ENCODE data around the gene SDCCAG8.

DNA sequence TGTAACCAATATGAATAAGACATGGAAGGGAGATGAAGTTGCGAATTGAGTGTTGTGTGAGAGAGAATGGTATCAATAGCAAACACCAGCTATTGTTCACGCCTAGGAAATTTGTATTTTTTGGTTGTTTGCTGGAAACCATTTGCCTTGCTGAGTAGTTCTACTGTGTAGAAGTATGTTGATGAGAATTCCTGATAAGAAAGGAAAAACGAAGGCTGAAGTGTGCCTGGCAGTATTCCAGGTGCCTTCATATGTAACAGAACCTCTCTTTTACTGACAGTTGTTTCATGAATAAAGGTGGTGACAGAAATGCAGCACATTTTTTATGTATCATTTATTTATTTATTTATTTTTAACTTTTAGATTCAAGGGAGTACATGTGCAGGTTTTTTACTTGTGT lies 79.5 kb downstream of the SDCCAG8 start:
- TF ChIP-seq, protein P1, sequence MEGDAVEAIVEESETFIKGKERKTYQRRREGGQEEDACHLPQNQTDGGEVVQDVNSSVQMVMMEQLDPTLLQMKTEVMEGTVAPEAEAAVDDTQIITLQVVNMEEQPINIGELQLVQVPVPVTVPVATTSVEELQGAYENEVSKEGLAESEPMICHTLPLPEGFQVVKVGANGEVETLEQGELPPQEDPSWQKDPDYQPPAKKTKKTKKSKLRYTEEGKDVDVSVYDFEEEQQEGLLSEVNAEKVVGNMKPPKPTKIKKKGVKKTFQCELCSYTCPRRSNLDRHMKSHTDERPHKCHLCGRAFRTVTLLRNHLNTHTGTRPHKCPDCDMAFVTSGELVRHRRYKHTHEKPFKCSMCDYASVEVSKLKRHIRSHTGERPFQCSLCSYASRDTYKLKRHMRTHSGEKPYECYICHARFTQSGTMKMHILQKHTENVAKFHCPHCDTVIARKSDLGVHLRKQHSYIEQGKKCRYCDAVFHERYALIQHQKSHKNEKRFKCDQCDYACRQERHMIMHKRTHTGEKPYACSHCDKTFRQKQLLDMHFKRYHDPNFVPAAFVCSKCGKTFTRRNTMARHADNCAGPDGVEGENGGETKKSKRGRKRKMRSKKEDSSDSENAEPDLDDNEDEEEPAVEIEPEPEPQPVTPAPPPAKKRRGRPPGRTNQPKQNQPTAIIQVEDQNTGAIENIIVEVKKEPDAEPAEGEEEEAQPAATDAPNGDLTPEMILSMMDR (conservative IDR thresholded peaks at IDR 0.05; ENCODE audit: low read depth, low read length): no peak
- TF ChIP-seq EZH2phosphoT487 (IDR thresholded peaks at IDR 0.05; ENCODE audit: borderline replicate concordance, low read length): no peak
- no peak for TF ChIP-seq EZH2 (IDR thresholded peaks at IDR 0.05; ENCODE audit: low read length, unreplicated experiment)
